Heart right ventricle (tissue), 16 donors: ENCODE measurements around the gene GLRA1. TPM values are rescaled to one million over a fixed set of nuclear protein-coding genes. Genes with fewer than 3 reads are reported as not detected.

ENCODE experiments used
- ATAC-seq, 8 donors: fragments of 200-7000 bp; cut with Tn5 transposase; one replicate each; pipeline ENCODE4 v1.9.1; 2020; ENCODE audit warnings: mild to moderate bottlenecking in 8 of 8, moderate library complexity in 8 of 8, moderate number of reproducible peaks in 1 of 8
- DNase-seq, 2 donors: peaks; one replicate each; pipeline ENCODE4 v3.0.0-alpha.2; 2020
- H3K27ac ChIP-seq, 10 donors: fragments of 200-600 bp; sonication (generic) in 2 of 10; one replicate each; pipeline versions ENCODE4 v1.5.0 to v1.8.0; 2020 to 2022; ENCODE audit warnings: mild to moderate bottlenecking in 3 of 10
- H3K27me3 ChIP-seq, 7 donors: fragments of 200-600 bp; one replicate each; pipeline ENCODE4 v1.8.0; 2021 to 2022; ENCODE audit warnings: mild to moderate bottlenecking in 2 of 7
- H3K36me3 ChIP-seq, 9 donors: fragments of 200-600 bp; sonication (generic) in 1 of 9; one replicate each; pipeline versions ENCODE4 v1.5.0 to v1.8.0; 2020 to 2022; ENCODE audit warnings: mild to moderate bottlenecking in 2 of 9
- H3K4me1 ChIP-seq, 9 donors: fragments of 200-600 bp; sonication (generic) in 1 of 9; one replicate each; pipeline versions ENCODE4 v1.5.0 to v1.8.0; 2020 to 2022; ENCODE audit warnings: mild to moderate bottlenecking in 4 of 9
- H3K4me3 ChIP-seq, 10 donors: fragments of 200-600 bp; sonication (generic) in 2 of 10; one replicate each; pipeline versions ENCODE4 v1.5.0 to v1.8.0; 2020 to 2022; ENCODE audit warnings: mild to moderate bottlenecking in 7 of 10, moderate library complexity in 2 of 10
- H3K9me3 ChIP-seq, 11 donors: fragments of 200-600 bp in 10 of 11; sonication (generic) in 2 of 11; one replicate each; pipeline versions ENCODE4 v1.5.0 to v1.8.0; 2013 to 2022; ENCODE audit warnings: mild to moderate bottlenecking in 2 of 11, control low read depth in 1 of 11, moderate library complexity in 1 of 11
- WGBS, 2 donors: extraction: QIAGEN DNeasy Blood & Tissue Kit; methylation state at CpG; one replicate each; pipeline ENCODE4 v1.1.7; 2013; ENCODE audit warnings: inconsistent platforms in 1 of 2; 5-methylcytosine and 5-hydroxymethylcytosine counted together
- intact Hi-C, 10 donors: fragments of 100-400 bp; cut with DNase I; formaldehyde crosslinking; loops; one replicate each; pipeline versions ENCODE4 v1.11.1 to v1.14.2; 2022
- polyA plus RNA-seq, 2 donors: library from polyadenylated mRNA; stranded (reverse); fragments of 200-250 nt; gene quantifications; one replicate each; pipeline ENCODE4 v1.2.3, GENCODE V29; 2013
- total RNA-seq, 10 donors: library from RNA; stranded (reverse); fragmentation: NEBNext Ultra II Directional in 3 of 10; extraction: Animal tissue kit (Norgen Biotek cat#: 25700) in 3 of 10; gene quantifications; one replicate each; pipeline versions ENCODE4 v1.2.1 to v1.2.4, GENCODE V29; 2021 to 2023
- TF ChIP-seq, protein P1 (sequence below), 9 donors: fragments of 200-600 bp; sonication (generic) in 2 of 9; IDR thresholded peaks; one replicate each; pipeline versions ENCODE4 v1.5.0 to v1.8.0; 2021 to 2022; ENCODE audit warnings: antibody characterized with exemption in 9 of 9, mild to moderate bottlenecking in 5 of 9, moderate library complexity in 1 of 9
- donor health status: Arrhythmogenic right ventricular cardiomyopathy.
- donor health status: ischemic (EF 13 %, LVEDD 7.1; RV severe dilation, severe dysfunction).
- donor health status: healthy with polysubstance abuse.
- donor health status: DM: no; HTN: yes; CAD: no.
- donor health status: DM: no; HTN: no; CAD: no.
- donor health status: ischemic (EF 25% LVEDD 6.9; RV normal size, moderate dysfunction).
- donor health status: ischemic (EF 25% LVEDD 5.7; RV mildly dilated, moderate dysfunction).
- donor health status: healthy.
- donor health status: DM: yes; HTN: yes; CAD: no.
- donor health status: Ischemic cardiomyopathy.
- donor health status: ischemic (EF 35%, LVEDD 5.7; RV mildly dilated, moderate dysfunction).
- donor health status: nonischemic (EF 11% LVEDD 7.7; RV severe dilation, severe dysfunction).
- donor health status: DM: yes; HTN: yes; CAD: no.
- donor health status: PGD.
- donor health status: ischemic (EF 29% LVEDD 5.4; RV normal size, mild dysfunction).
- donor health status: nonischemic (EF 23%, LVEDD 6.1; RV moderate dilation, normal function).

Gene GLRA1
- total and polyA plus RNA-seq, 12 donors: not detected

DNA sequence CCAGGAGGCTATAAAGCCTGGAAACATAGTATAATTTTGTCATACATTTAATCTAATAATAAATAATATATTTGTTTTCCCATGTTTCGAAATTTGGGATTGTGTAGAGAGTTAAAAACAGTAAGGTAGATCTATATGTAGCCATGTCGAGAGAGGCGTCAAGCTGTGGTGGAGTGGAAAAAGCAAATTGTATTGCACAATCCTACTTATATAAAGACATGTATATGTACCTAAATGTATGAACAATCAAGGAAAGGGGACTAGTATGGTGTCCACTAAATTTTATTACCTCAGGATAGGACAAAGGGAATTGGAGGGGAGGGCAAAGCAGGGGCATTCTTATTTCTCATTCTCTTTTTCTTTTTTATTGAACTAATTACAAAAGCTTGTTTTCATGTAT, 52.0 kb downstream of the GLRA1 start:
- Histone ChIP-seq H3K9me3 (peaks cover 0 to 14% (median 0%) of the 10 kb centered on the region in 11 donors), H3K27me3 (no peaks in the 10 kb centered on the region), H3K4me3 (no peak overlapping the region), H3K27ac (no peak overlapping the region), H3K4me1 (no peaks in the 10 kb centered on the region), H3K36me3 (no peaks in the 10 kb centered on the region)
- TF ChIP-seq, protein P1, sequence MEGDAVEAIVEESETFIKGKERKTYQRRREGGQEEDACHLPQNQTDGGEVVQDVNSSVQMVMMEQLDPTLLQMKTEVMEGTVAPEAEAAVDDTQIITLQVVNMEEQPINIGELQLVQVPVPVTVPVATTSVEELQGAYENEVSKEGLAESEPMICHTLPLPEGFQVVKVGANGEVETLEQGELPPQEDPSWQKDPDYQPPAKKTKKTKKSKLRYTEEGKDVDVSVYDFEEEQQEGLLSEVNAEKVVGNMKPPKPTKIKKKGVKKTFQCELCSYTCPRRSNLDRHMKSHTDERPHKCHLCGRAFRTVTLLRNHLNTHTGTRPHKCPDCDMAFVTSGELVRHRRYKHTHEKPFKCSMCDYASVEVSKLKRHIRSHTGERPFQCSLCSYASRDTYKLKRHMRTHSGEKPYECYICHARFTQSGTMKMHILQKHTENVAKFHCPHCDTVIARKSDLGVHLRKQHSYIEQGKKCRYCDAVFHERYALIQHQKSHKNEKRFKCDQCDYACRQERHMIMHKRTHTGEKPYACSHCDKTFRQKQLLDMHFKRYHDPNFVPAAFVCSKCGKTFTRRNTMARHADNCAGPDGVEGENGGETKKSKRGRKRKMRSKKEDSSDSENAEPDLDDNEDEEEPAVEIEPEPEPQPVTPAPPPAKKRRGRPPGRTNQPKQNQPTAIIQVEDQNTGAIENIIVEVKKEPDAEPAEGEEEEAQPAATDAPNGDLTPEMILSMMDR (IDR thresholded peaks at IDR 0.05): no peak
- 87 to 93% methylated on average over 3 of the region's 3 CpGs for WGBS, 2 donors
- no peak for ATAC-seq
- intact Hi-C loops: no loop called here
- DNase-seq: no peak

- no peaks in the 10 kb centered on the region for H3K36me3 ChIP-seq
- TF ChIP-seq, protein P1 (IDR thresholded peaks at IDR 0.05): no peak
- intact Hi-C loops: no loop called here
- DNase-seq (no peak), ATAC-seq (no peak)
- H3K4me3 ChIP-seq: no peak overlapping the region
- WGBS, 2 donors: 42 to 43% methylated on average over 3 of the region's 3 CpGs
- H3K9me3 ChIP-seq: no peaks in the 10 kb centered on the region
- no peaks in the 10 kb centered on the region for H3K4me1 ChIP-seq
- no peak overlapping the region for H3K27ac ChIP-seq
- no peaks in the 10 kb centered on the region for H3K27me3 ChIP-seq
Measured at GRCh38 chr5:151870820-151871219, 53.8 kb downstream of the GLRA1 start.

DNA sequence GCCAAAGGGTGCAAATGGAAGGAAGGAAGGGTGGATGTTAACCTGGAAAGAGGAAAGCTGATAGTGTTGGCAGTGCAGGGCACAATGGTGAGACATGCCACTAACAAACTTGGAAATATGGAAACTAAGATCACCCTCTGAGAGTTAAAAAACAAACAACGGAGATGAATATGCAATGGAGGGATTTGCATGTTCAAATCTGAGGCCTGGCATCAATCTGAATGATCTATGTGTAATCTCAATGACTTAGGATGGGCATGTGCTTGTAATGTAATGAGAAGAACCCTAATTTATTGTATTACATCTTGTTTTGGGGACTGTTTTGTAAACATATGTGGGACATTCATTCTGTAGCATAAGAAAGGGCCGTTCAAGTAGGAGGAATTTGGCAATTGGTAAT, 54.4 kb downstream of the GLRA1 start:
- Histone ChIP-seq H3K36me3 (no peaks in the 10 kb centered on the region), H3K4me3 (no peak overlapping the region), H3K27me3 (no peaks in the 10 kb centered on the region), H3K27ac (no peak overlapping the region), H3K9me3 (no peaks in the 10 kb centered on the region), H3K4me1 (no peaks in the 10 kb centered on the region)
- ATAC-seq (no peak), DNase-seq (no peak)
- intact Hi-C loops: no loop called here
- WGBS, 2 donors: 79 to 84% methylated on average over 2 of the region's 2 CpGs
- TF ChIP-seq, protein P1 (IDR thresholded peaks at IDR 0.05): no peak

- WGBS, 2 donors: 80 to 86% methylated on average over 2 of the region's 2 CpGs
- H3K27ac ChIP-seq: no peak overlapping the region
- no peak for DNase-seq
- no peak for ATAC-seq
- H3K27me3 ChIP-seq: no peaks in the 10 kb centered on the region
- H3K4me3 ChIP-seq: no peak overlapping the region
- TF ChIP-seq, protein P1 (IDR thresholded peaks at IDR 0.05): no peak
- intact Hi-C loops: no loop called here
- H3K9me3 ChIP-seq: no peaks in the 10 kb centered on the region
- H3K36me3 ChIP-seq: no peaks in the 10 kb centered on the region
- H3K4me1 ChIP-seq: no peaks in the 10 kb centered on the region
Measured at GRCh38 chr5:151869843-151870242, 54.8 kb downstream of the GLRA1 start.

GRCh38 chr5:151868451-151868850, 56.2 kb downstream of the GLRA1 start:
- TF ChIP-seq, protein P1 (IDR thresholded peaks at IDR 0.05): no peak
- WGBS, 2 donors: 77 to 83% methylated on average over 4 of the region's 4 CpGs

More at GRCh38 chr5:151868451-151868850, 56.2 kb downstream of the GLRA1 start:
- no peaks in the 10 kb centered on the region for H3K9me3 ChIP-seq
- DNase-seq: no peak
- H3K4me1 ChIP-seq: no peaks in the 10 kb centered on the region
- H3K27me3 ChIP-seq: no peaks in the 10 kb centered on the region
- H3K4me3 ChIP-seq: no peak overlapping the region
- no peaks in the 10 kb centered on the region for H3K36me3 ChIP-seq
- H3K27ac ChIP-seq: no peak overlapping the region
- no peak for ATAC-seq
- intact Hi-C loops: no loop called here
